WTC11 (cell line): Measurements from ENCODE around the gene INTS4. TPM values are rescaled to one million over a fixed set of nuclear protein-coding genes. Genes with fewer than 3 reads are reported as not detected.

Source experiments
- ATAC-seq: fragments of 200-7000 bp; cut with Tn5 transposase; 2 replicates; pipeline ENCODE4 v1.10.0; 2021; ENCODE audit warnings: mild to moderate bottlenecking, moderate library complexity
- Bru-seq: library from RNA; stranded (reverse); fragments of 400-500 nt; gene quantifications from one replicate; lab custom pipeline; 2021; lab: Mats Ljungman, UMichigan
- CTCF ChIA-PET: fragments of 300-600 bp; sonication (Branson Sonifier 250); formaldehyde crosslinking; loops from one replicate; lab custom pipeline; 2021; ENCODE audit warnings: antibody characterized with exemption; lab: Charles Lee
- POLR2A ChIA-PET: fragments of 350-600 bp; sonication (Branson Sonifier 250); formaldehyde crosslinking; loops from one replicate; lab custom pipeline; 2021; ENCODE audit warnings: antibody characterized with exemption; lab: Charles Lee
- DNase-seq: peaks from one replicate; pipeline ENCODE4 v3.0.0; 2021; ENCODE audit warnings: low spot score
- H3K27ac Mint-ChIP-seq: 2 replicates; pipeline ENCODE4 v1.8.0; 2021; ENCODE audit warnings: mixed read lengths
- H3K27me3 Mint-ChIP-seq: 2 replicates; pipeline ENCODE4 v1.8.0; 2021; ENCODE audit warnings: low read depth, mild to moderate bottlenecking, moderate library complexity, mixed read lengths
- H3K36me3 Mint-ChIP-seq: 2 replicates; pipeline ENCODE4 v1.8.0; 2021; ENCODE audit warnings: mixed read lengths
- H3K4me1 Mint-ChIP-seq: 2 replicates; pipeline ENCODE4 v1.8.0; 2022; ENCODE audit warnings: mixed read lengths
- H3K4me3 Mint-ChIP-seq: 2 replicates; pipeline ENCODE4 v1.8.0; 2021; ENCODE audit warnings: mild to moderate bottlenecking, moderate library complexity, mixed read lengths
- H3K9me3 Mint-ChIP-seq: 2 replicates; pipeline ENCODE4 v1.8.0; 2021; ENCODE audit warnings: mixed read lengths
- ESRRA ChIP-seq: sonication (generic); formaldehyde crosslinking; IDR thresholded peaks from 2 replicates; pipeline ENCODE4 v1.8.1; 2022; ENCODE audit warnings: mild to moderate bottlenecking, missing genetic modification reagents, borderline replicate concordance
- FOXK1 ChIP-seq: sonication (generic); formaldehyde crosslinking; IDR thresholded peaks from 2 replicates; pipeline ENCODE4 v1.8.0; 2022; ENCODE audit warnings: mild to moderate bottlenecking, moderate library complexity, missing genetic modification reagents
- FOXP4 ChIP-seq: sonication (generic); formaldehyde crosslinking; IDR thresholded peaks from 2 replicates; pipeline ENCODE4 v1.8.0; 2022; ENCODE audit warnings: mild to moderate bottlenecking, missing genetic modification reagents
- MYBL2 ChIP-seq: sonication (generic); formaldehyde crosslinking; IDR thresholded peaks from 2 replicates; pipeline ENCODE4 v1.8.1; 2023; ENCODE audit warnings: mild to moderate bottlenecking, moderate library complexity, missing genetic modification reagents
- NFYB ChIP-seq: sonication (generic); formaldehyde crosslinking; conservative IDR thresholded peaks from 2 replicates; pipeline ENCODE4 v1.8.0; 2022; ENCODE audit warnings: low read depth, missing genetic modification reagents
- NR1H2 ChIP-seq: sonication (generic); formaldehyde crosslinking; IDR thresholded peaks from 2 replicates; pipeline ENCODE4 v1.9.0; 2021; ENCODE audit warnings: mild to moderate bottlenecking, moderate library complexity, missing genetic modification reagents
- PRDM15 ChIP-seq: sonication (generic); formaldehyde crosslinking; IDR thresholded peaks from 2 replicates; pipeline ENCODE4 v1.8.0; 2022; ENCODE audit warnings: missing genetic modification reagents
- RELA ChIP-seq: sonication (generic); formaldehyde crosslinking; IDR thresholded peaks from 2 replicates; pipeline ENCODE4 v1.8.1; 2022; ENCODE audit warnings: missing genetic modification reagents, mild to moderate bottlenecking, borderline replicate concordance
- SP1 ChIP-seq: sonication (generic); formaldehyde crosslinking; conservative IDR thresholded peaks from 2 replicates; pipeline ENCODE4 v1.8.1; 2022; ENCODE audit warnings: missing genetic modification reagents
- TEAD1 ChIP-seq: sonication (generic); formaldehyde crosslinking; IDR thresholded peaks from 2 replicates; pipeline ENCODE4 v1.8.0; 2022; ENCODE audit warnings: mild to moderate bottlenecking, missing genetic modification reagents
- TEAD4 ChIP-seq: sonication (generic); formaldehyde crosslinking; IDR thresholded peaks from 2 replicates; pipeline ENCODE4 v1.8.0; 2022; ENCODE audit warnings: mild to moderate bottlenecking, missing genetic modification reagents
- ZNF219 ChIP-seq: sonication (generic); formaldehyde crosslinking; IDR thresholded peaks from 2 replicates; pipeline ENCODE4 v1.8.0; 2023; ENCODE audit warnings: missing genetic modification reagents, mild to moderate bottlenecking, borderline replicate concordance
- ZNF317 ChIP-seq: sonication (generic); formaldehyde crosslinking; IDR thresholded peaks from 2 replicates; pipeline ENCODE4 v1.8.1; 2023; ENCODE audit warnings: low read depth, mild to moderate bottlenecking, moderate library complexity, missing genetic modification reagents, borderline replicate concordance
- ZNF671 ChIP-seq: fragments of 250-450 bp; sonication (Bioruptor Pico); IDR thresholded peaks from 2 replicates; pipeline ENCODE4 v1.8.0; 2021; ENCODE audit warnings: mild to moderate bottlenecking
- long read RNA-seq, 3 experiments: library from RNA in 1 of 3; library from capped mRNA in 1 of 3; library from polyadenylated mRNA in 1 of 3; unstranded in 2 of 3; stranded (forward) in 1 of 3; transcript quantifications; one replicate each; pipeline ENCODE4 v2.0.0, GENCODE V29; 2021
- total RNA-seq: library from RNA; stranded (reverse); gene quantifications from 3 replicates; pipeline ENCODE4 v1.2.3, GENCODE V29; 2021
- TF ChIP-seq, protein P1 (sequence below): sonication (generic); formaldehyde crosslinking; IDR thresholded peaks from 2 replicates; pipeline ENCODE4 v1.8.1; 2022; ENCODE audit warnings: mild to moderate bottlenecking, moderate library complexity, missing genetic modification reagents
- TF ChIP-seq, protein P2 (sequence below): sonication (generic); formaldehyde crosslinking; IDR thresholded peaks from 2 replicates; pipeline ENCODE4 v1.8.1; 2022; ENCODE audit warnings: mild to moderate bottlenecking, missing genetic modification reagents, moderate library complexity, borderline replicate concordance
- TF ChIP-seq, protein P3 (sequence below): sonication (generic); formaldehyde crosslinking; IDR thresholded peaks from 2 replicates; pipeline ENCODE4 v1.8.1; 2023; ENCODE audit warnings: mild to moderate bottlenecking, missing genetic modification reagents
- TF ChIP-seq, protein P4 (sequence below): fragments of 250-450 bp; sonication (Bioruptor Pico); IDR thresholded peaks from 2 replicates; pipeline ENCODE4 v1.9.0; 2021; ENCODE audit warnings: mild to moderate bottlenecking

INTS4 gene, protein sequence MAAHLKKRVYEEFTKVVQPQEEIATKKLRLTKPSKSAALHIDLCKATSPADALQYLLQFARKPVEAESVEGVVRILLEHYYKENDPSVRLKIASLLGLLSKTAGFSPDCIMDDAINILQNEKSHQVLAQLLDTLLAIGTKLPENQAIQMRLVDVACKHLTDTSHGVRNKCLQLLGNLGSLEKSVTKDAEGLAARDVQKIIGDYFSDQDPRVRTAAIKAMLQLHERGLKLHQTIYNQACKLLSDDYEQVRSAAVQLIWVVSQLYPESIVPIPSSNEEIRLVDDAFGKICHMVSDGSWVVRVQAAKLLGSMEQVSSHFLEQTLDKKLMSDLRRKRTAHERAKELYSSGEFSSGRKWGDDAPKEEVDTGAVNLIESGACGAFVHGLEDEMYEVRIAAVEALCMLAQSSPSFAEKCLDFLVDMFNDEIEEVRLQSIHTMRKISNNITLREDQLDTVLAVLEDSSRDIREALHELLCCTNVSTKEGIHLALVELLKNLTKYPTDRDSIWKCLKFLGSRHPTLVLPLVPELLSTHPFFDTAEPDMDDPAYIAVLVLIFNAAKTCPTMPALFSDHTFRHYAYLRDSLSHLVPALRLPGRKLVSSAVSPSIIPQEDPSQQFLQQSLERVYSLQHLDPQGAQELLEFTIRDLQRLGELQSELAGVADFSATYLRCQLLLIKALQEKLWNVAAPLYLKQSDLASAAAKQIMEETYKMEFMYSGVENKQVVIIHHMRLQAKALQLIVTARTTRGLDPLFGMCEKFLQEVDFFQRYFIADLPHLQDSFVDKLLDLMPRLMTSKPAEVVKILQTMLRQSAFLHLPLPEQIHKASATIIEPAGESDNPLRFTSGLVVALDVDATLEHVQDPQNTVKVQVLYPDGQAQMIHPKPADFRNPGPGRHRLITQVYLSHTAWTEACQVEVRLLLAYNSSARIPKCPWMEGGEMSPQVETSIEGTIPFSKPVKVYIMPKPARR
- total RNA-seq (34.2 to 37.9 TPM (median 34.2 TPM) in 3 replicates), Bru-seq, nascent RNA (percentile 67 among the genes with signal in this experiment)
- long read RNA-seq, experiment 1, transcript INTS4-209 (23 exons, 3,156 nt) = major isoform, 89 of 123 reads
- long read RNA-seq, experiment 1, partial matches to known transcripts = 10 of 123 reads
- long read RNA-seq, experiment 1, other reads (novel, unspliced or antisense) = 23 of 123 reads
- long read RNA-seq, experiment 2, transcript INTS4-209 (23 exons, 3,156 nt) = major isoform, 7 of 32 reads
- long read RNA-seq, experiment 2, partial matches to known transcripts = 15 of 32 reads
- long read RNA-seq, experiment 2, other reads (novel, unspliced or antisense) = 10 of 32 reads
- long read RNA-seq, experiment 3, transcript INTS4-209 (23 exons, 3,156 nt) = major isoform, 15 of 28 reads
- long read RNA-seq, experiment 3, partial matches to known transcripts = 5 of 28 reads
- long read RNA-seq, experiment 3, other reads (novel, unspliced or antisense) = 5 of 28 reads

GRCh38 chr11:77994434-77995362 is at the start of gene INTS4:
INTS4 (minus strand) TSS chr11:77994668; CDS start chr11:77994643, 25 bp downstream.
- H3K27me3 Mint-ChIP-seq = no peaks in the 10 kb centered on the region
- DNase-seq = peak; percentile 99
- ChIA-PET POLR2A (interaction anchor here (0.6 to 1.6 kb wide), 12 partner anchors 22 to 972 kb away, joined by 3 to 17 read pairs (median 4); partner anchors contain the start of genes AAMDC, ALG8, NDUFC2 and RSF1), CTCF (interaction anchor here (0.6 to 2.5 kb wide), 17 partner anchors 10 to 651 kb away, joined by 3 to 23 read pairs (median 3); partner anchors contain the start of gene ALG8)
- peaks cover 12% of the 10 kb centered on the region for H3K4me1 Mint-ChIP-seq
- peak within 1 kb of the TSS; percentile 96 for H3K27ac Mint-ChIP-seq
- peaks cover 5% of the 10 kb centered on the region for H3K36me3 Mint-ChIP-seq
- peak within 1 kb of the TSS; percentile 98 for H3K4me3 Mint-ChIP-seq
- no peaks in the 10 kb centered on the region for H3K9me3 Mint-ChIP-seq
- ATAC-seq = peak; percentile 99
- 0 out of 2 replicates have a peak, but pooled peaks have one; percentile 10 for TF ChIP-seq FOXP4 (CRISPR knock-in tag)
- TF ChIP-seq PRDM15 (CRISPR knock-in tag) = peak; percentile 98
- TF ChIP-seq, protein P1, sequence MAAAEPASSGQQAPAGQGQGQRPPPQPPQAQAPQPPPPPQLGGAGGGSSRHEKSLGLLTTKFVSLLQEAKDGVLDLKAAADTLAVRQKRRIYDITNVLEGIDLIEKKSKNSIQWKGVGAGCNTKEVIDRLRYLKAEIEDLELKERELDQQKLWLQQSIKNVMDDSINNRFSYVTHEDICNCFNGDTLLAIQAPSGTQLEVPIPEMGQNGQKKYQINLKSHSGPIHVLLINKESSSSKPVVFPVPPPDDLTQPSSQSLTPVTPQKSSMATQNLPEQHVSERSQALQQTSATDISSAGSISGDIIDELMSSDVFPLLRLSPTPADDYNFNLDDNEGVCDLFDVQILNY (CRISPR knock-in tag) = no peak; the same call in 1 of the 2 replicates
- no peak for TF ChIP-seq ZNF671 (CRISPR knock-in tag)
- TF ChIP-seq, protein P2, sequence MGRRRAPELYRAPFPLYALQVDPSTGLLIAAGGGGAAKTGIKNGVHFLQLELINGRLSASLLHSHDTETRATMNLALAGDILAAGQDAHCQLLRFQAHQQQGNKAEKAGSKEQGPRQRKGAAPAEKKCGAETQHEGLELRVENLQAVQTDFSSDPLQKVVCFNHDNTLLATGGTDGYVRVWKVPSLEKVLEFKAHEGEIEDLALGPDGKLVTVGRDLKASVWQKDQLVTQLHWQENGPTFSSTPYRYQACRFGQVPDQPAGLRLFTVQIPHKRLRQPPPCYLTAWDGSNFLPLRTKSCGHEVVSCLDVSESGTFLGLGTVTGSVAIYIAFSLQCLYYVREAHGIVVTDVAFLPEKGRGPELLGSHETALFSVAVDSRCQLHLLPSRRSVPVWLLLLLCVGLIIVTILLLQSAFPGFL (CRISPR knock-in tag) = no peak
- peak; percentile 63; the same call in 1 of the 2 replicates for TF ChIP-seq TEAD1
- TF ChIP-seq MYBL2 (CRISPR knock-in tag) = peak; percentile 59; the same call in 1 of the 2 replicates
- TF ChIP-seq NFYB (CRISPR knock-in tag) = peak; percentile 94
- TF ChIP-seq, protein P3, sequence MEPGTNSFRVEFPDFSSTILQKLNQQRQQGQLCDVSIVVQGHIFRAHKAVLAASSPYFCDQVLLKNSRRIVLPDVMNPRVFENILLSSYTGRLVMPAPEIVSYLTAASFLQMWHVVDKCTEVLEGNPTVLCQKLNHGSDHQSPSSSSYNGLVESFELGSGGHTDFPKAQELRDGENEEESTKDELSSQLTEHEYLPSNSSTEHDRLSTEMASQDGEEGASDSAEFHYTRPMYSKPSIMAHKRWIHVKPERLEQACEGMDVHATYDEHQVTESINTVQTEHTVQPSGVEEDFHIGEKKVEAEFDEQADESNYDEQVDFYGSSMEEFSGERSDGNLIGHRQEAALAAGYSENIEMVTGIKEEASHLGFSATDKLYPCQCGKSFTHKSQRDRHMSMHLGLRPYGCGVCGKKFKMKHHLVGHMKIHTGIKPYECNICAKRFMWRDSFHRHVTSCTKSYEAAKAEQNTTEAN = no peak
- no peak for TF ChIP-seq ZNF317
- TF ChIP-seq TEAD4 (CRISPR knock-in tag) = no peak
- peak; percentile 92 for TF ChIP-seq SP1 (CRISPR knock-in tag)
- TF ChIP-seq NR1H2 (CRISPR knock-in tag) = no peak
- TF ChIP-seq, protein P4, sequence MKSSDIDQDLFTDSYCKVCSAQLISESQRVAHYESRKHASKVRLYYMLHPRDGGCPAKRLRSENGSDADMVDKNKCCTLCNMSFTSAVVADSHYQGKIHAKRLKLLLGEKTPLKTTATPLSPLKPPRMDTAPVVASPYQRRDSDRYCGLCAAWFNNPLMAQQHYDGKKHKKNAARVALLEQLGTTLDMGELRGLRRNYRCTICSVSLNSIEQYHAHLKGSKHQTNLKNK (CRISPR knock-in tag) = no peak
- TF ChIP-seq FOXK1 (CRISPR knock-in tag) = peak; percentile 94
- no peak for TF ChIP-seq RELA
- no peak for TF ChIP-seq ESRRA
- TF ChIP-seq ZNF219 (CRISPR knock-in tag) = no peak
